NCI-H1417 treated with DMSO at 0.1 percent for 48 hours (cell line): Measurements from ENCODE around the gene FGF8.

Experiments
- DNase-seq: peaks from one replicate; lab custom pipeline; 2025; lab: John Stamatoyannopoulos, UW

Gene FGF8

DNA sequence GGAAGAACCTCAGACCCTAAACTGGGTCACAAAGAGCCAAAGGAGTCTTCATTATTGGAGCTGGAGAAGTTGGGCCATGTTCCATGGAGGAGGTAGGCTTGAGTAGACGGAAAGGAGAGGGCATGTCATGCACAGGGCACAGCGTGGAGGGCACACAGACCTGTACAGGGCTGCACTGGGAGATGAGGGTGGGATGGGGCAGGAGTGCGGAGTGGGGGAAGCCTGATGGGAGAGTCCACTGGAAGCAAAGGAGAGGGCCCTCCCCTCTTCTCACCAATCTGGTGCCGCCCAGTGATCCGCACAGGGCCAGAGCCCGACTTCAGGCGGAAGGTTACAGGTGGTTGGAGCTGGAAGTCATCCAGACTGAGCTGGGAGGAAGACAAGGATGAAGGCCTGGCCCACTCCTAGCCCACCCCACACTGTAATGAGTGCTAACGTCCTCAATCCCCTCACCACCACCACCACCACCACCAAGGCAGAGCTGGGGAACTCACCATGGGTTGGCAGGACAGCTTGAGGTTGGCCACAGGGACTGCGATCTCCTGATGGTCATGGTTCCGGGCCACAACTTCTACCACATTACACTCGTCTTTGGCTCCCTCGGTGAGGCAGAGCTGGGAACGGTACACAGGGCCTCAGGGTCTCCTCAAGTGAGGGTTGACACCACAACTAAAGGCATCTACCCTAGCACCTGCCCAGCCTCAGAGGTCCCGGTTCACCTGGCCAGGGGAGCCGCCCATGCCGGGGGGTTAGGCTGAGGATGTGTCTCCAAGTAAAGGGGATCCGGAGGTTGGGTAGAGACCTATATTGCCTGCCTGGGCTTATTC is 6.3 kb upstream of the FGF8 start:
- no peak for DNase-seq

DNA sequence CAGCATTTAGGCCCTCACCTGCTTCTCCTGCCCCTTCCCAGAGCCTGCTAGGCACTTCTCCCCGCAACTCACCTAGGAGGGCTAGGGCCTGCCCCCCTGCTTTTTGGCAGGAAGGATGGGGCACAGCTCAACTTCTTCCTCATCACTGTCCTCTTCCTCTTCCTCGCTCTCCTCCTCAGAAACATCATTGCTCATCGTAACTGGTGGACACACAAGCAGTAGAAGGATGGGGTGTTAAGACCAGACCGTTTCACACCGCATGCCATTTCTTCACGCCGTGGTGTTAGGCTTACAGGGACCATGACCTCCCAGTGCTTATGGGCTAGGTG is 5.7 kb upstream of the FGF8 start:
- no peak for DNase-seq

DNA sequence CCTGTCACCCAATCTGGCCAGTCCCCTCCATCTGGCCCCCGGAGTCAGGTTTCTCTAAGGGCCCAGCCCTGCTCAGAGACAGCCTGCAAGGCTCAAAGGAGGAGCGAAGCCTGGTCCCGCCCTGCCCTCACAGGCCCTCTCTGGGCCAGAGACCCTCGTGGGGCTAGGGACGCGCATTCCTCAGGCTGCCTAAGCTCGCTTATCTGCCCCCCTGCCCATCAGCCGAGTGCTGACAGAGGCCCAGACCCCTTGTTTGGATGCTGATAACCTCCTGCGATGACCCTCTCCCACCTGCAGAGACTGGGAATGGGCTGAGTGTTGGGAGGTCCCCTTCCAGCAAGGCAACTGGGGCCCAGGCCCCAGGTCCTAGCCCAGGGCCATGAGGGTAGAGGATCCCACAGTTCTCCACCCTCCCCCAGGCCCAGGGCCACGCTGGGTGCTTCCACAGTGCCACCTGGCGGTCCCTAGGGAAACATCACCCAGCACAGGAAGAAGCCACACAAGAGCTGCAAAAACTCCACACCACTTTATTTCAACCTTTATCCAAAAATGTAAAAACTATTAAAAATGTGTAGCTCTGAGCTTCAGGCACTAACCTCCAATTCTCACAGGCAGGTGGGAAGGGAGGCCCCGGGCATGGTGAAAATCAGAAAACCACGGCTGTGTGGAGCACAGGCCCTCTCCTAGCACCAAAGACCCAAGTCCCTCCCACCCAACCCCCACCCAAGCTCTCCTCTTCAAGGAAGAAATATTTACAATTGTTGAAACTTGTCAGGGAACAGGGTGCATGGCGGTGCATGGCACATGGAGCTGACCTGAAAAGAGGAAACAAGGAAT is 5.1 kb upstream of the FGF8 start:
- no peak for DNase-seq

DNA sequence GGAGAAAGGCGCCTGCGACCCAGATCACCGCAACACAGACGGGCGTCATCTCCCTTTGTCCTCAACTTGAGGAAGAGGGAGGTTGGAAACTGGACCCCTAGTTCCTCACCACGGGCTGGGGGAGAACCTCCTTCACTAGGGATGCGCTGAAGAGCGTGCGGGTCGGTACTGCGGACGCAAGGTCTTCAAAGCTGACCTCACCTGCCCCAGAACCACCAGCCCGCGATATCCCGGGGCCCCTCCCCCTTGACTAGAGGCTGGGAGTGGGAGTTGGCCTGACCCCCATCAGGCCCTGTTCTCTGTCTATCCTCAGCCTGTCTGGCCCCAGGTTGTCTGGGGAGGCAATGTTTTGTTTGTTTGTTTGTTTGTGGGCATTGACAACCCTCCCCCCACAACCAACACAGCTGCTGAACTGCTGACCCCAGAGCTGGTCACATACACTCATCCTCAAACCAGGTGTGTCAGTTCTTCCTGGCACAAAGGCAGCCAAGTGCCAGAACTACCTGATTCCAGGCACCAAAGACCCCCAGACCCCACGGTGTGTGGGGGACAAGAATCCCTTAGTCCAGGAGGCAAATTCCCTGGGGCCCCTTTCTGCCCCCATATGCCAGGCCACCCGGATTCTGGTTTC is 4.4 kb upstream of the FGF8 start:
- no peak for DNase-seq

DNA sequence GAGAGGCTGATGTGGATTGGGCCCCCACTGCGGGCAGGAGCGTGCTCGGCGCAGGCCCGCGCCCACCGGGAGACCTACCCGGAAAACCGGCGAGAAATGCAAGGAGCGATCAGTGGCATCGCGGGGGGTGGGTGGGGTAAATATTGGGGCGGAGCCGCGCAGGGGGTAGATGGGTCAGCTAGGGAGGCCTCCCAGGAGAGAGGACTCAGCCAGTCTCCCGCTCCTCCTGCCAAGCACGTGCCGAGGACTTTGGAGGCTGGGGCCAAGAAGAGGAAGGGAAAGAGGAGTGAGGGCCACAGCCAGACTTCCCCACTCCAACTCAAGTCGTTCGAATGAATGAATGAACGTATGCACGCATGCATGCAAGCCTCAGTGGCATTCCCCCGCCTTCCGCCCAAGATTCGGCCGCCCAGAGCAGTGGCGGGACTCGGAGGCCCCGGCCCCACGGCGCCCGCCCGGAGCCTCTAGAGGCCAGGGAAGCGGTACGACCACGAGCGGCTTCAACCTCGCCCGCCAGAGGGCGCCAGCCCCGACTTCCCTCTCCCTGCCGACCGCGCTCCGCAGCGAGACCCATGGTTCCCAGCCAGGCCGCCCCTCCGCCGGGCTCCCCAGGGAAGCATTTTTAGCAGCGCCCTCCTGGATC is 3.8 kb upstream of the FGF8 start:
- DNase-seq: no peak

DNA sequence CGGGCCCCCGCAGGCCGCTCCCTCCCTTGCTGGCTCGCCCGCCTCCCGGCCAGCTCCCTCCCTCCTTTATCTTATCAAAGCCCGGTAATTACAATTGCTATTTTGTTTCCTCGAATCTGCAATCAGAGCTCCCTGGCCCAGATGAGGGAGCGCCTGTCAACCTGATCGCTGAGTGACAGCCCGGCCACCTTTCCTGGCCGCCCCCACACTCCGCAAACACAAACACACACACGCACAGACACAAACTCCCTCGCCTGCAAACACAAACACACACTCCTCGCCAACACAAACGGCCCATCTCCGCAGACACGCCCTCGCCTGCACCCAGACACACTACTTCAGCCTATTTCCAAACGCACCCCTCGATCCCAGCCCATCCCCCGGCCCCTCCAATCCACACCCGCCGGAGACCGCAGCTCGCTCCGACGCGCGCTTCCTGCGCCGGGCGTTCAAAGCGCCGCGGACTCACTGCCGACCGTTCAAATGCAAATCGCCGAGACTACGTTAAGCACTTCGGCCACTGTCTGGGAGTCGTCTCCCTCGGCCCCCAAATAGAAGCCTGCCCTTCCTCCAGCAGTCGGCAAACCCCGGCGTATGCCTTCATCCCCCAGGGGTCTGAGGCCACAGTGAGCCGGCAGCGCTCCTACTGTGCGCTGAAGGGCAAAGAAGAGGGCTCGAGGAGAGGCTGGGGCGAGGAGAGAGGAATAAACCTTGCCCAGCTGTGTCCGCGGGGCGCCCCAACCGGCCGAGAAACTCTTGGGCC is 3.0 kb upstream of the FGF8 start:
- no peak for DNase-seq

DNA sequence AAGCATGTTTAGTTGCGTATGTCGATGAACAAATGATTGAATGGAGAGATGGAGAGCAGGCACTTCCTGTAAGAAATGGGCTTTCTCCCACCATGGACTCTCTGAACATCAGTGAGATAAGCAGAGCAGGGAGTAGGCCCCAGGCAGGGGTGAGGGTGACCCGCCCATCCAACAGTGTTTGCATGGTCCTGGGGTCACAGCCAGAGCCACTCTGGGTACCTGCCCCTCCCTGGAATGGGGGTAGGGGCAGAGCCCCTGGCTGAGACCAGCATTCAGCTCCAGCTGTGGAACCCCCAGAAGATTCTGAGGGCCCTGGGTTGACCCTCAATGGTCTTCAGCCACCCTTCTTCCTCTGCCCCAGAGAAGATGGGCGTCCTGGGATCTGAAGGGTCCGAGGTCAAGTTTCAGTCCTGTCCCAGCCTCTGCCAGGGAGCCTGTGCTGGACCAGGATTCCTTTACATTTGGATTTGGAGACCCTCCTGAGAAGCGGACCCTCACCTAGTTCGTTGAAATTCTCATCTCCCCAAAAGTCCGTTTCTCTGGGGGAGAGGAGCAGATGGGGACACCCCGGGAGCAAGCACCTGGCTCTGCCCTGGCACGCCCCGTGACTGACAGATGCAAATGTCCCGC is 2.4 kb upstream of the FGF8 start:
- no peak for DNase-seq

DNA sequence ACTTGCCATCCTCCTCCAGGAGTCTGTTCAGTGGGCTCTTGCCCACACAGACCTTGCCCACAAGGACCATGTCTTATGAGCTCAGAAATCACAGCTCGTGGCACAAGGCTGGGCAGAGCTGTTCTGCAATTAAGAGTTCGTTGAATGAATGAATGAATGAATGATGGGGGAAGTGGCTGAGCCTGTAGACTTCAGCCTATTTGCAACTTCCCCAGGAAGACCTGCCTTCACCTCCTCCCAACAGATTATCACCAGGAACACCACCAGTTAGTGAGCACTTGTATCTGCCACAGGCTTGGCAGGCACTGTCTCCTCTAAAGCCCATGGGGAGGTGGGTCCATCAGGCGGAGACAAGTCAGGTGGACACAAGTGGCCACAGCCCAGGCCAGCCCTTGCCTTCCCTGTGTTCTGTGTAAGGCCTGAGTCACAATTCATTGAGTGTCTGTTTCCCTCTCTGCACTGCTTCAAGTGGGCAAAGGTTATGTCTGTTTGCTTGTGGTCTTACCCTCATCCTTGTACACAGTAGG is 1.8 kb upstream of the FGF8 start:
- no peak for DNase-seq

DNA sequence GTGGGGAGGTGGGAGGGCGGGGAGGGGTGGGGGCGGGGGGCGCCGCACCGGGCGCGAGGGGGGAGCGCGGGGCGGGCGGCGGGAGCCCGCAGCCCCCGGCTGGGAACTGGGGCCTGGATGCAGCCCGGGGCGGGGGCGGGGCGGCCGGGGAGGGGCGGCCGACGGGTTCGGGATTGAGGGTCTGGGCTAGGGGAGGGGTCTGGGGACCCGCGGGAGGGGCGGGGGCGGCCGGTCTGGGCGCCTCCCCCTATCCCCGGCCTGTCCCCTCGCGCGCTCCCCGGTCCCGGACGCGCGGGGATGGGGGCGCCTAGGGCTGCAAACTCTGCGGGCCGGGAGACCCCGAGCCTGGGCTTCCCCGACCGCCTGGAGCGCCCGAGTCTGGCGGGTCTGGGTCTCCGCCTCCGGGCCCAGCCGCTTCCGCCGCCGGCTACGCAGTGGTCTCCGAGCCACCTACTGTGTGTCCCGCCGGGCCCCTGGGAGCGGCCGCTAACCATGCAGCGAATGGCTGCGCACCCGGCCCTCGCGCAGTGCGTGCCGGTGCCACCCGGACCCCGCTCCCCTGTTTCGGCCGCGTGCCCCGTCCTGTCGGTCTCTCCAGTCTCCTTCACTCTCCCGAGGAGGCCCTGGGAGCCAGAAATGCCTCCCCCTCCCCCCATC is 375 bp upstream of the FGF8 start:
- no peak for DNase-seq

DNA sequence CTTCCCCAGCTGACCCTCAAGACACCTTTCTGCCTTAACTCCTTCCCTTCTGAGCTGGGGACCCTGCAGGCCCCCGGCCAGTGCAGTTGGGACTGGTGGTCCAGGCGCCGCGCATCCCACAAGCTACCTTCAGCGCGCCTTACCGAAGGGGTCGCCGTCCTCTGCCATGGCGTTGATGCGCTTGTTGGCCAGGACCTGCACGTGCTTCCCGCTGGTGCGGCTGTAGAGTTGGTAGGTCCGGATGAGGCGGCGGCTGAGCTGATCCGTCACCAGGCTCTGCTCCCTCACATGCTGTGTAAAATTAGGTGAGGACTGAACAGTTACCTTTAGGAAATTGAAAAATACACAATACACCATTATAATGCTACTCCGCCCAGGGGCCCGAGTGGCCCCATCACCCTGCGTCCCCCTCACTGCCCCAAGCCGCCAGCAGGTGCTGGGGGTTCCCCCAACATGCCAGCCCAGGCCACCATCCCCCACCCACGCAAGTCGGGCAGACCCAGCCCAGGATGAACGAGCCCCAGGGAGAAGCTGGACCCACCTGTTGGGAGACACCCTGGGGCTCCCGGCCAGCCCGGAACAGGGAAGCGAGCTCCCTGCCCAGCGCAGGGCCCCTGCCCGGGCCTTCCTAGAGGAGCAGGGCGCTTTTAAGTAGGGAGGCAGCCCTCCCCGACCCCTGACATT is 1.2 kb downstream of the FGF8 start:
- no peak for DNase-seq

DNA sequence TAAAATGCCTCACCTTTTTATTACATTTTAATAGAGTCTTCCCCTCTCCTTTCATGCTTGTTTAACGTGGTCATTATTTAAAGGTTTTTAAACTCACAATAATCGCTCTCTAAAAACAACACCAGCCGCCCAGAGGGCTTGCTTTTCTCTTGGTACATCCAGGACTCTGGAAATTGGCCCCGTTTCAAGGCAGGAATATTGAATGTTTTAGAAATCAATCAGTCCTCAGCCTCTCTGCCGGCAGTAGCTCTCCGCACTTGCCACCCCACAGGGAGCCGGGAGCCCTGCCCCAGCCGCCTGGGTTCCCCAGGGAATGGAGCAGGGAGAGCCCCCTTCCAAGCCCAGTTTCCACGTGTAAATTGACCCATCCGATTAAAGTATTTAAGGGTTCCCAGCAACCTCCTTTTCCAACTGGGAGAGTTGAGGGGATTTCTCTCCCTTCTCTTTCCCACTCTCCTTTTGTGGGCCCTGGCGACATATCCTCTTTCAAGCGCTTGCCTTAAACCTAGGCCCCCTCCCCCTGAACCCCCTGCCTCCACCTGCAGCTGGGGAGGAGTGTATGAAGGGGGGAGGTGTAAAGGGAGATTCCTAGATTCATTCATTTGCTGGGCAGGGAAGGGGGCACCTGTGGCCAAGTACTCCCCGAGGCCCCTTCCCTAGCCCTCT is 1.9 kb downstream of the FGF8 start:
- DNase-seq: no peak

DNA sequence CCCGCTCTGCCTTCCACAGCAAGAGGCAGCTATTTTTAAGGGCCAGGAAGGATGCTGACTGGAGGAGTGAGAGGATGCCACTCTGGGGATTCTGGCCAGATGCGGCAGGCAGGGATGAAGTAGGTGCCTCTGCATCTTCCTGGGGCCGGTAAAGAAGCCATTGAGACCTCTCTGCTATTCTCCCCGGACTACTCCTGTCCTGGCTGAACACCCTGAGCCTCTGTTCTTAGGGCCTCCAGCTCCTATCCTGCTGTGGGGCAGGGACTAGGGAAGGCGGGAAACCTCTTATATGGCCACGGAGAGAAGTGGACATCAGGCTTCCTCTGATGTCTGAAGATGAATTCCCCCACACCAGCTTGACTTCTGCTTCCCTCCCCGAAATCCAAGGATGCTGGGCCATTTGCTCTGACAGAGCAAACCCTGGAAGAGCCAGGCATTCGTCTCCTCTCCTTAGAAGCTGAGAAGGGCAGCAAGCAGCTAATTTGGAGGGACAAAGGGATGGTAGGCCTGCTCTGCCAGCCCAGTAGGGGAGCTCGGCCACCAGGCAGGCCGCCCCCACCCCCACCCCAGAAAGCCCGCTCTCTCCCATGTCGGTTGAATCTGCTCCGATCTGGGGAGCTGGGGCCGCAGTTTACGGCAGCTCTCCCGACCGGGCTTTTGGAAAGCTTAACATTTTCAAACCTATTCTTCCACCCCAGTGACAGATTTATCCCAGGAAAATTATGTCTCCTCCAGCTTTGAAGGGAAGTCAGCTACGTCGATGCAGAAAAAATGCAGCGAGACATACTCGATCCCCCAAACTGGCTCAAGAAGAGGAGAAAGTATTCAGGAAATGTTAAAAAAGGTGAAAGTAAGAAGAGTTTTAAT is 2.8 kb downstream of the FGF8 start:
- DNase-seq: no peak

DNA sequence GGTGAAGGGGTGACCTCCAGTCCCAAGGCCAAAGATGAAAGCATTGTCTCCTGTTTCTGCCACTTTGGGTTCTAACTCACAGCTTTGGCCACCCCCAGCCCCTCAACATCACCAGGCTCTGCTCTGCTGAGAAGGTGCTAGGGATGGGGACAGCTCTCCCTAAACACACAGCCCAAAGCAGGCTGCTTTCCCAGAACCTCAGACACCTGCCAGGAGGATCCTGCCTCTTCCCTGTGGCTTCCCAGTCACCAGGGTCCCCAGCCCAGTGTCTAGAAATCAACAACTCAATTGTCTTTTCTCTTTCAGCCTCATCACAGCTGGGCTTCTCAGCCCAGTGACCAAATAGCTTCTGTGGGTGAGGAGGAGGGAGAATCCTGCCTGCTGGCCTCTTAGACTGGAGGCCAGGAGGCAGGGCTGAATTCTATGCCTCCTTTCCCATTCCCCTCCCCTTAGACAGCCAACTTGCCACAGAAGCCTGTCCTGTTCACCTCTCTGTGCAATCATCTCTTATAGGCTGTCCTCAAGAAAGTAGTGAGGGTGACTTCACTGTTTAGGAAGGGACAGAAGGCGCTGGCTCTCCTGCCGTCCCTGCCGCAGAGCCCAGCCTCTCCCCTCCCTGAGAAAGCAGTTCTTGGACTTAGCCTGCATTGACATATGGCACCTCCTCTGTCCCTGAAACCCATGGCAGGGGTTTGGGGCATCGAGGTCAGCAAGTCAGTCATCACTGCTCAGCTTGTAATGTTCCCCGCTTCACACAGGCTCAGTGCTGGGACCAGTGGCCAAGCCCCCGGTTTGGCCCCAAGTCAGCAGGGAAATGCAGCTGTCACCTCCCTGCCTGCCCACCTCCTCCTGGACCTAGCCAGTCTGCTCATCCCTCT is 3.7 kb downstream of the FGF8 start:
- DNase-seq: no peak

DNA sequence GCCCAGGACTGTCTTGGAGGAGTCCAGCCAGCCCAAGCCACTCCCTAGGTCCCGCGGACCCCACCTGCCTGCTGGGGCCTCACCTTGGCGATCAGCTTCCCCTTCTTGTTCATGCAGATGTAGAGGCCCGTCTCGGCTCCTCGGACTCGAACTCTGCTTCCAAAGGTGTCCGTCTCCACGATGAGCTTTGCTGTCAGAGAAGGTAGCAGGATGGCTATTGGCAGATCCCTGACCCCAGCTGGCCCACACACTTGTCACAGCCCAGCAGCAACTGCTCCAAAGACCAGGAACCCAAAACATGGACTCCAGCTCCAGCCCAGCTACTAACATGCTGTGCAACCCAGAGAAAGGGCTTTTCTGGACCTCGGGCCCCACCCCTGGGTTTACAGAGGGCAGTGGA is 4.5 kb downstream of the FGF8 start:
- no peak for DNase-seq

DNA sequence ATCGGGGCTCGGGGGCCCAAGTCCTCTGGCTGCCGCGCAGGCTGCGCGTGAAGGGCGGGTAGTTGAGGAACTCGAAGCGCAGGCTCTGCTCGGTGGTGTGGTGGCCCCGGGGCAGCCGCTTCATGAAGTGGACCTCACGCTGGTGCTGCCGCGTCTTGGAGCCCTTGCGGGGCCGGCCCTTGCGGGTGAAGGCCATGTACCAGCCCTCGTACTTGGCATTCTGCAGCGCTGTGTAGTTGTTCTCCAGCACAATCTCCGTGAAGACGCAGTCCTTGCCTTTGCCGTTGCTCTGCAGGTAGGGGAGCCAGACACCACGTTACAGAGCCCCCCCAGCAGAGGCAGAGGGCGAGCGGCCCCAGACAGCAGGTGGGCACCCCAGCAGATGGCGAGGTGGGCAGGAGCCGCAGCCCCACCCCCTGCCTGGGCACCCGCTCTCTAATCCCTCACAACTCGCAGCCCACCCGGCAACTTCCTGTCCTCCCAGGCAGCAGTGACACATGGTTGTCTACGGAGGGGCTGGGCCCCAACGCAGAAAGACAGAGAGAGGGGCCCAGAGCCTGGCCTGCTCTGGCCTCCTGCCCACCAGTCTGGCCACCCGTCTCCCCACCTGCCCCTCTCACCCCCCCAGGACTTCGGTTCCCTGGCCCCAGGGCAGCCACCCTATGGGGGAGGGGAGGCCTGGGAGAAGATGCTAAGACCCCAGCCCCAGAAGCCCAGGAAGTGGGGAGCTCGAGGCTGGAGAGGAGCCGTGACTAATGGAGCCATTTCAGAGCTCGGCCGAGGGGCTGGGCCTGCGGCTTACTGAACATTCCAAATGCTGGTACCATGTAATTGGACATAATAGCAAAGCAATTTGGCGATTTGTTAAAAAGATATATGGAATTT is 5.3 kb downstream of the FGF8 start:
- no peak for DNase-seq

DNA sequence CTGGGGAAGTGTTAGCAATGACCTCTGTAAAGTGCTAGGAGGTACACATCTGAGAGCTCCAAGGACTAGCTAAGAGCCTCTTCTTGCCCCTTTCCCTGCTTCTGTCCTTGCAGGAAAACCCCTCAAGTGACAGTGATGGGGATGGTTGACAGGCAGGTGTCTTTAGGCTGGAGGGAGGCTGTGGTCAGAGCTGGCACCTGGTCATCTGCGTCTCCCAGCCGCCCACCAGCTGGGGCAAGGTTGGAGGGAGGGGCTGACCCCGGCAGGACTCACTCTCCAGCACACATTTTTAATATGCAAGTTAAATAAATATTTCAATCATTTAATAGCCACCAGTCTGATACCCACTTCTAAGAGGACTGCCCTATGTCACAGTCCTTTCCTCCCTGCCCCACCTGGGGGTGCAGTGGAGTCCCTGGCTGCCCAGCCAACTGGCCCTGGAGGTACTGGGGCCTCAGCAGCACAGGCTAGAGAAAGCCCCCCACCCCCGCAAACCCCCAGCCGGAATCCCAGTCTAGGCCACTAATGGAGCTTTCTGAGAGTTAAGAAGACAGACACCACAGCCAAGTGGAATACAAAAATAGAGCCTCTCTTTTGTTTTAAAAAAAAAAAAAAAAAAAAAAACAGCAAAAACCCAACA is 6.3 kb downstream of the FGF8 start:
- no peak for DNase-seq
